ENCODE results near the gene TIPRL. TPM values are rescaled to one million over a fixed set of nuclear protein-coding genes. Genes with fewer than 3 reads are reported as not detected.

The TIPRL gene
- total RNA-seq, 2 donors from 2014 or later: 34.6 to 37.2 TPM

DNA sequence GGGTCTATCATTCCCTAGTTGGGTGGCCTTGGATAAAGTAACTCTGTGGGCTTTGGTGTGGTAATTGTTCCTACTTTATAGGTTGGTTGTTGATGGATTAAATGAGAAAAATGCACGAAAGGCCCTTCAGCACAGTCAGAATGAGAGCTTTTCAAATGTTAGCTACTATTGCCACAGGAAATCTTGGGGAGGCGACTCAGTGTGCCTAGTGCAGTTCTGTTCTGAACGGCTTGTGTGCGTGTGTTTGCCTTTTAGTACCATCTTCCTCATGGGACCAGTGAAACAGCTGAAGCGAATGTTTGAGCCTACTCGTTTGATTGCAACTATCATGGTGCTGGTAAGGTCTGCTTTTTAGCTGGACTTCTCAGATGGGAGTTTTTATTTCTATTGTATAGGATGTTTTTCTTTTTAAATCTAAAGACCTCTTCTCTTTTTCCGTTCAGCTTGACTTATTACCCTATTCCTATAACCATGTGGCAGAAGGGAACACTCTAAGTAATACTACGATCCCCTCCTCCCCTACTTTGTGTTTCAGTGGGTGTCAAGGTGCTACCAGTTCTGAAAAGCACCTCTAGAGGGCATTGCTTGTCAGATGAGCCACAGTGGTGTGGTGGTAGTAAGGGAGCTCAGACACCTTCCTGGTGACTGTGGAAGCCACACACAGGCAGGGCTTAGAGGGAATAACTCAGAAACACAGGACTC is 56.2 kb downstream of the TIPRL start:
- TF ChIP-seq, protein P1, sequence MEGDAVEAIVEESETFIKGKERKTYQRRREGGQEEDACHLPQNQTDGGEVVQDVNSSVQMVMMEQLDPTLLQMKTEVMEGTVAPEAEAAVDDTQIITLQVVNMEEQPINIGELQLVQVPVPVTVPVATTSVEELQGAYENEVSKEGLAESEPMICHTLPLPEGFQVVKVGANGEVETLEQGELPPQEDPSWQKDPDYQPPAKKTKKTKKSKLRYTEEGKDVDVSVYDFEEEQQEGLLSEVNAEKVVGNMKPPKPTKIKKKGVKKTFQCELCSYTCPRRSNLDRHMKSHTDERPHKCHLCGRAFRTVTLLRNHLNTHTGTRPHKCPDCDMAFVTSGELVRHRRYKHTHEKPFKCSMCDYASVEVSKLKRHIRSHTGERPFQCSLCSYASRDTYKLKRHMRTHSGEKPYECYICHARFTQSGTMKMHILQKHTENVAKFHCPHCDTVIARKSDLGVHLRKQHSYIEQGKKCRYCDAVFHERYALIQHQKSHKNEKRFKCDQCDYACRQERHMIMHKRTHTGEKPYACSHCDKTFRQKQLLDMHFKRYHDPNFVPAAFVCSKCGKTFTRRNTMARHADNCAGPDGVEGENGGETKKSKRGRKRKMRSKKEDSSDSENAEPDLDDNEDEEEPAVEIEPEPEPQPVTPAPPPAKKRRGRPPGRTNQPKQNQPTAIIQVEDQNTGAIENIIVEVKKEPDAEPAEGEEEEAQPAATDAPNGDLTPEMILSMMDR (IDR thresholded peaks at IDR 0.05): peak; percentile 69
- H3K9me3 ChIP-seq: no peaks in the 10 kb centered on the region
- no peak overlapping the region for H3K4me3 ChIP-seq
- intact Hi-C loops (cut with DNase I): no loop called here
- H3K9ac ChIP-seq (ENCODE audit: low read depth in 2 of 2, low read length in 2 of 2): no peak overlapping the region
- H3K4me1 ChIP-seq: no peaks in the 10 kb centered on the region
- H3K27me3 ChIP-seq: no peaks in the 10 kb centered on the region
- no peak overlapping the region for H3K27ac ChIP-seq
- H3K36me3 ChIP-seq: peaks cover 8% of the 10 kb centered on the region
- DNase-seq: no peak

DNA sequence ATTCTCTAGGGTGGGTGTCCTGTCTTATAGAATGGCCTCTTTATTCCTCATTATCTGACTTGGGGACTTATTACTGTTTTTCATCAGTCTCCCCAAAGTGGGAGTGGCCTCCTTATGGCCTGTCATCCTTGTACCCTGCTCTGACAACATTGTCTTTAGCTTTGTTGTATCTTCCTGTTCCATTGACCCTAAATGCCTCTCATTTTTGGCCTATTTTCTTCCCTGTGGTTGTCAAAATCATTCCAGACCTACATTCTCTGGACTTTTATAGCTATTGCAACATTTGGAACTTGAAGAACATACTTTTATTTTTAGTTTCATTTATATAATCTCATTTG is 56.8 kb downstream of the TIPRL start:
- Histone ChIP-seq H3K27ac (no peak overlapping the region), H3K9ac (ENCODE audit: low read depth in 2 of 2, low read length in 2 of 2) (no peak overlapping the region), H3K9me3 (no peaks in the 10 kb centered on the region), H3K4me1 (no peaks in the 10 kb centered on the region), H3K4me3 (no peak overlapping the region), H3K36me3 (peaks cover 8% of the 10 kb centered on the region), H3K27me3 (no peaks in the 10 kb centered on the region)
- DNase-seq: no peak
- TF ChIP-seq, protein P1 (IDR thresholded peaks at IDR 0.05): no peak
- intact Hi-C loops (cut with DNase I): no loop called here

DNA sequence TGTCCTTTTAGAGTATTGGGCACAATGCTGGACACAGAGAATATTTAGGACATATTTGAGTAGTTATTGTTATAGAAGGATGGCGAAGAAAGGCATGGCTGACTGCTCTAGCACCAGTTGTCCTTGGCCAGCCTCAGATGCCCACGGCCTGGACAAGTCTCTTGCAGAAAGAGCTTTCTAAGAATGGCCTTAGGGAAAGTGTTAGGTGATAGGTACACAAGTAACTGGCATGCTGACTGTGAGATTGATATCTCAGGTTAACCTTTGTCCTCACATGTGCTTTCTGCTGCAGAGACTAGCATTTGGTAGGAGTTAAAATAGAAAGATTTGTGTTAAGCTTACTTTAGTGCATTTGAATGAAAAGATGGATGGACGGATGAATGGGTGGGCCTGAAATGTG is 57.2 kb downstream of the TIPRL start:
- H3K9me3 ChIP-seq: no peaks in the 10 kb centered on the region
- H3K27me3 ChIP-seq: no peaks in the 10 kb centered on the region
- H3K27ac ChIP-seq: no peak overlapping the region
- intact Hi-C loops (cut with DNase I): no loop called here
- no peak overlapping the region for H3K9ac ChIP-seq (ENCODE audit: low read depth in 2 of 2, low read length in 2 of 2)
- peaks cover 8% of the 10 kb centered on the region for H3K36me3 ChIP-seq
- no peak for DNase-seq
- no peaks in the 10 kb centered on the region for H3K4me1 ChIP-seq
- TF ChIP-seq, protein P1 (IDR thresholded peaks at IDR 0.05): no peak
- H3K4me3 ChIP-seq: no peak overlapping the region

DNA sequence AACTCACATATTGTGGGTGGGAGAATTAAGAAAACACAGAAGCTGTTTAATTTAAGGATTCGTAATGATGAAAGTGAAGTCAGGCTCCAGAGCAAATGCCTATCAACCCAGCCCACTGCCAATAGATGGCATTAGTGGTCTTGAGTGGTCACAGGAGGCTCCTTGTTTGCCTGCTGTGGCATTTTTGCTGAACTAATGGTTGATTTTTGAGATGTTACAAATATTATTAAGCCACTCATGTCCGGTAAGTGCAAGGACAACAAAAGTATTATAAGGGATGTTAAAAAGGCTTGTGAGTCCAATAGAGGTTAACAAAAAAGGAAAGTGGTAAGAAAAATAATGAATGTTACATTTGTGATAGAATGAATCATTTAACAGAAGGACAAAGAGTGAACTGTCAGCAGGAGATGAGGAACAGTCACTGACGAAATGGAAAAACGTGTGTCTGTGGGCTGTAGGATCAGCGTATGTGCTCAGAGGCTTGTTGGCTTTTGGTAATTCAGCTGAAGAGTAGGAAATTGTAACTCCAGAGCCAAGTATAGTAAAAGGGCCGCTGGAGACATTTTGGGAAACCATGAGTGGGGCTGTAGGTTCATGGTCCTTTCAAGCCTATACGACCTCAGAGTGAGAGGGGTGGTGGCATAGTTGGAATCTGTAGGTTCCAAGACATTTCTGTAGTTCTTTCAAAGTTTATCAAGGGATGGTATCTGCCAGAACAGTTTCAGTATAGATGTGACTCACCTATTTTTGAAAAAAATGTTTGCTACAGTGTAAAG is 58.3 kb downstream of the TIPRL start:
- Histone ChIP-seq H3K27me3 (no peaks in the 10 kb centered on the region), H3K36me3 (peaks cover 8% of the 10 kb centered on the region), H3K4me3 (no peak overlapping the region), H3K4me1 (no peaks in the 10 kb centered on the region), H3K9ac (ENCODE audit: low read depth in 2 of 2, low read length in 2 of 2) (no peak overlapping the region), H3K9me3 (no peaks in the 10 kb centered on the region), H3K27ac (no peak overlapping the region)
- intact Hi-C loops (cut with DNase I): no loop called here
- TF ChIP-seq, protein P1 (IDR thresholded peaks at IDR 0.05): no peak
- DNase-seq: no peak

DNA sequence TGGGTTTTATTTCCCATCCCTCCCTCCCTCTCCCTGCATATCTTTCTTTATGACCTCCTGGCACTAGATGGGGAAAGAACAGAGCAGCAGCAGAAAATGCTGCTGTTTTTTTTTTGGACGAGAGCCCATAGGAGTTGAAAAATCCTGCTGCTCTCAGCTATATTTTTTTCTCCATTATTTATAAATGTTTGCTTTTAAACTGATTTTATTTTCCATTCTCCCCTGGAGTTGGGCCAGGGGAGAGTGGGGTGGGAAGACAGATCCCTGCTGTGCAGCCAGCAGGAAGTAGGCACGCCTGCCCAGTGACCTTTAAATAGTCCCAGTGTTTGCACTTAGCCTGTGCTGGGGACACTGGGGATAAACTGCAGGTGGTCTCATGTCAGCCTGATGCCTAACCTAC is 64.4 kb downstream of the TIPRL start:
- Histone ChIP-seq H3K9ac (ENCODE audit: low read depth in 2 of 2, low read length in 2 of 2) (no peak overlapping the region), H3K36me3 (peaks cover 4% of the 10 kb centered on the region), H3K4me1 (no peaks in the 10 kb centered on the region), H3K4me3 (no peak overlapping the region), H3K27ac (no peak overlapping the region), H3K27me3 (no peaks in the 10 kb centered on the region), H3K9me3 (no peaks in the 10 kb centered on the region)
- intact Hi-C loops (cut with DNase I): no loop called here
- no peak for DNase-seq
- TF ChIP-seq, protein P1 (IDR thresholded peaks at IDR 0.05): no peak

All from colonic mucosa (tissue), 4 donors.